Frontal cortex (tissue), 4 donors: ENCODE data around the gene CARD19. TPM values are rescaled to one million over a fixed set of nuclear protein-coding genes. Genes with fewer than 3 reads are reported as not detected.

Experiments
- DNase-seq, 2 donors: peaks; one replicate each; pipeline ENCODE4 v3.0.0; 2012; ENCODE audit warnings: low spot score in 2 of 2
- FAIRE-seq: peaks from 2 replicates; lab custom pipeline; 2012; peaks lifted over from hg19 to GRCh38; lab: Jason Lieb, UNC
- total RNA-seq: library from RNA; depleted of rRNA; stranded (reverse); fragments of >200 nt; gene quantifications from one replicate; pipeline ENCODE4 v1.2.3, GENCODE V29; 2014
- donor health status: control.
- donor health status: control.
- donor health status: control.

The CARD19 gene
- total RNA-seq, 1 donor from 2014 or later, result 14.3 TPM

- FAIRE-seq, result no peak
- no peak for DNase-seq
Observed at GRCh38 chr9:93061791-93062763, 33.9 kb upstream of the CARD19 start.

GRCh38 chr9:93064392-93065134 is 31.5 kb upstream of the CARD19 start:
- DNase-seq, result no peak
- no peak for FAIRE-seq

- DNase-seq, result no peak
- no peak for FAIRE-seq
Observed at GRCh38 chr9:93065135-93065720, 30.8 kb upstream of the CARD19 start.

GRCh38 chr9:93066978-93067603 is 28.9 kb upstream of the CARD19 start:
- FAIRE-seq, result no peak
- DNase-seq, result no peak

- no peak for DNase-seq
- no peak for FAIRE-seq
Observed at GRCh38 chr9:93068956-93069355, 27.1 kb upstream of the CARD19 start.

GRCh38 chr9:93071464-93071863 is 24.6 kb upstream of the CARD19 start:
- no peak for FAIRE-seq
- no peak for DNase-seq

GRCh38 chr9:93072383-93072795 is 23.6 kb upstream of the CARD19 start:
- DNase-seq, result no peak
- FAIRE-seq, result no peak

- no peak for DNase-seq
- no peak for FAIRE-seq
Observed at GRCh38 chr9:93076101-93076791, 19.8 kb upstream of the CARD19 start.

GRCh38 chr9:93076792-93077128 is 19.3 kb upstream of the CARD19 start:
- FAIRE-seq (no peak), DNase-seq (no peak)

GRCh38 chr9:93077367-93077766 is 18.6 kb upstream of the CARD19 start:
- no peak for FAIRE-seq
- DNase-seq, result no peak

- FAIRE-seq (no peak), DNase-seq (no peak)
Observed at GRCh38 chr9:93077811-93078210, 18.2 kb upstream of the CARD19 start.

GRCh38 chr9:93079371-93079770 is 16.6 kb upstream of the CARD19 start:
- DNase-seq (no peak), FAIRE-seq (no peak)

- no peak for FAIRE-seq
- DNase-seq, result no peak
Observed at GRCh38 chr9:93080406-93080805, 15.6 kb upstream of the CARD19 start.

- no peak for DNase-seq
- no peak for FAIRE-seq
Observed at GRCh38 chr9:93081081-93081529, 14.9 kb upstream of the CARD19 start.

GRCh38 chr9:93081931-93082330 is 14.1 kb upstream of the CARD19 start:
- FAIRE-seq, result no peak
- DNase-seq, result no peak

GRCh38 chr9:93082841-93083411 is 13.1 kb upstream of the CARD19 start:
- DNase-seq, result no peak
- no peak for FAIRE-seq

- DNase-seq, result no peak
- no peak for FAIRE-seq
Observed at GRCh38 chr9:93083592-93084470, 12.2 kb upstream of the CARD19 start.

- DNase-seq, result no peak
- no peak for FAIRE-seq
Observed at GRCh38 chr9:93084471-93084881, 11.5 kb upstream of the CARD19 start.
